GM23248 (cell line): Measurements from ENCODE around the gene FUBP1. TPM values are rescaled to one million over a fixed set of nuclear protein-coding genes. Genes with fewer than 3 reads are reported as not detected.
"Not testable (repeated sequence)": the region's sequence is repeated elsewhere in the genome, so short reads cannot be mapped to it uniquely, and the experiment has no call there.

ENCODE experiments used
- DNase-seq: peaks from one replicate; pipeline ENCODE4 v3.0.0-alpha.2; 2015
- H2AFZ ChIP-seq: fragments of 200-600 bp; sonication (generic); 2 replicates; pipeline ENCODE4 v1.6.1; 2016; ENCODE audit warnings: antibody characterized with exemption
- H3F3A ChIP-seq: fragments of 200-600 bp; sonication (generic); 2 replicates; pipeline ENCODE4 v1.6.1; 2016; ENCODE audit warnings: mild to moderate bottlenecking, antibody characterized with exemption, mixed run types; ENCODE audit not compliant: insufficient read depth
- H3K27ac ChIP-seq: fragments of 200-600 bp; sonication (generic); 2 replicates; pipeline ENCODE4 v1.5.1; 2016; ENCODE audit warnings: mild to moderate bottlenecking
- H3K27me3 ChIP-seq: fragments of 200-600 bp; sonication (generic); replicated peaks from 2 replicates; pipeline ENCODE4 v1.6.1; 2016; ENCODE audit warnings: mild to moderate bottlenecking; ENCODE audit not compliant: insufficient read depth
- H3K36me3 ChIP-seq: fragments of 200-600 bp; sonication (generic); 2 replicates; pipeline ENCODE4 v1.6.1; 2016; ENCODE audit warnings: low read depth, mild to moderate bottlenecking
- H3K4me1 ChIP-seq: fragments of 200-600 bp; sonication (generic); 2 replicates; pipeline ENCODE4 v1.6.1; 2016; ENCODE audit warnings: mild to moderate bottlenecking; ENCODE audit not compliant: insufficient read depth
- H3K4me2 ChIP-seq: fragments of 200-600 bp; sonication (generic); one replicate; pipeline ENCODE4 v1.6.1; 2016; ENCODE audit warnings: mild to moderate bottlenecking; ENCODE audit not compliant: unreplicated experiment
- H3K4me3 ChIP-seq: fragments of 200-600 bp; sonication (generic); 2 replicates; pipeline ENCODE4 v1.5.1; 2016; ENCODE audit warnings: mild to moderate bottlenecking
- H3K79me2 ChIP-seq: fragments of 200-600 bp; sonication (generic); 2 replicates; pipeline ENCODE4 v1.6.1; 2016; ENCODE audit warnings: mild to moderate bottlenecking; ENCODE audit not compliant: insufficient read depth
- H3K9ac ChIP-seq: fragments of 200-600 bp; sonication (generic); 2 replicates; pipeline ENCODE4 v1.6.1; 2016; ENCODE audit warnings: mild to moderate bottlenecking
- H3K9me2 ChIP-seq: fragments of 200-600 bp; sonication (generic); 2 replicates; pipeline ENCODE4 v1.6.1; 2016; ENCODE audit warnings: mixed run types, mild to moderate bottlenecking, moderate library complexity; ENCODE audit not compliant: insufficient read depth
- H3K9me3 ChIP-seq: fragments of 200-600 bp; sonication (generic); one replicate; pipeline ENCODE4 v1.6.1; 2017; ENCODE audit warnings: low read depth
- H4K20me1 ChIP-seq: fragments of 200-600 bp; sonication (generic); 2 replicates; pipeline ENCODE4 v1.6.0; 2016; ENCODE audit not compliant: insufficient read depth
- EZH2 ChIP-seq: fragments of 200-600 bp; sonication (generic); IDR thresholded peaks from 2 replicates; pipeline ENCODE4 v1.6.1; 2018; ENCODE audit warnings: antibody characterized with exemption, mild to moderate bottlenecking; ENCODE audit not compliant: insufficient read depth, poor library complexity, severe bottlenecking
- EZH2phosphoT487 ChIP-seq: fragments of 200-600 bp; sonication (generic); IDR thresholded peaks from 2 replicates; pipeline ENCODE4 v1.6.1; 2018; ENCODE audit warnings: antibody characterized with exemption, moderate library complexity, mild to moderate bottlenecking, low read depth; ENCODE audit not compliant: insufficient read depth
- WGBS, 2 experiments: methylation state at CpG; one replicate each; pipeline ENCODE4 v1.1.6; 2015 to 2017; ENCODE audit warnings: low lambda C conversion rate in 2 of 2, low coverage in 1 of 2; ENCODE audit errors: missing lambda C conversion rate in 2 of 2; 5-methylcytosine and 5-hydroxymethylcytosine counted together
- in situ Hi-C: fragments of 300-500 bp; cut with MboI; formaldehyde crosslinking; loops from 2 replicates; pipeline ENCODE4 v1.15.0; 2020
- polyA plus RNA-seq: library from polyadenylated mRNA; unstranded; fragments of >200 nt; fragmentation: Nextera tagmentation; extraction: Ambion mirVana; gene quantifications from 2 replicates; pipeline ENCODE4 v1.2.1, GENCODE V29; 2016
- total RNA-seq: library from RNA; depleted of rRNA; stranded (reverse); fragments of >200 nt; shearing (Covaris generic); gene quantifications from 2 replicates; pipeline ENCODE4 v1.2.3, GENCODE V29; 2014; rRNA removed

FUBP1 gene, protein sequence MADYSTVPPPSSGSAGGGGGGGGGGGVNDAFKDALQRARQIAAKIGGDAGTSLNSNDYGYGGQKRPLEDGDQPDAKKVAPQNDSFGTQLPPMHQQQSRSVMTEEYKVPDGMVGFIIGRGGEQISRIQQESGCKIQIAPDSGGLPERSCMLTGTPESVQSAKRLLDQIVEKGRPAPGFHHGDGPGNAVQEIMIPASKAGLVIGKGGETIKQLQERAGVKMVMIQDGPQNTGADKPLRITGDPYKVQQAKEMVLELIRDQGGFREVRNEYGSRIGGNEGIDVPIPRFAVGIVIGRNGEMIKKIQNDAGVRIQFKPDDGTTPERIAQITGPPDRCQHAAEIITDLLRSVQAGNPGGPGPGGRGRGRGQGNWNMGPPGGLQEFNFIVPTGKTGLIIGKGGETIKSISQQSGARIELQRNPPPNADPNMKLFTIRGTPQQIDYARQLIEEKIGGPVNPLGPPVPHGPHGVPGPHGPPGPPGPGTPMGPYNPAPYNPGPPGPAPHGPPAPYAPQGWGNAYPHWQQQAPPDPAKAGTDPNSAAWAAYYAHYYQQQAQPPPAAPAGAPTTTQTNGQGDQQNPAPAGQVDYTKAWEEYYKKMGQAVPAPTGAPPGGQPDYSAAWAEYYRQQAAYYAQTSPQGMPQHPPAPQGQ
- total RNA-seq (59.1 and 69.9 TPM in 2 replicates), polyA plus RNA-seq (48.4 and 52.2 TPM in 2 replicates)

- Histone ChIP-seq H3K9me3 (no peaks in the 10 kb centered on the region), H3K79me2 (peaks cover 91% of the 10 kb centered on the region), H3K4me3 (peak within 1 kb of the TSS; percentile 96), H2AFZ (peak within 1 kb of the TSS; percentile 81), H3F3A (peaks cover 42% of the 10 kb centered on the region), H4K20me1 (peaks cover 21% of the 10 kb centered on the region; the same call in 1 of the 2 replicates), H3K27me3 (no peaks in the 10 kb centered on the region), H3K36me3 (peaks cover 8% of the 10 kb centered on the region; the same call in 1 of the 2 replicates), H3K9me2 (no peaks in the 10 kb centered on the region), H3K4me1 (peaks cover 42% of the 10 kb centered on the region), H3K4me2 (peak within 1 kb of the TSS; percentile 93), H3K9ac (peak within 1 kb of the TSS; percentile 99), H3K27ac (peak within 1 kb of the TSS; percentile 98)
- TF ChIP-seq EZH2 (no peak), EZH2phosphoT487 (no peak)
- peak; percentile 100 for DNase-seq
- in situ Hi-C loops, result loop anchor here (10.0 kb wide), 1 partner anchor 136 kb away; no protein-coding TSS in a partner anchor
- 0% methylated on average over 55 to 57 of the region's 57 CpGs for WGBS, 2 experiments
These were observed at the start of gene FUBP1 for GRCh38 chr1:77978969-77979876. FUBP1 (minus strand) TSS chr1:77979072; CDS start chr1:77979004, 68 bp downstream.

DNA sequence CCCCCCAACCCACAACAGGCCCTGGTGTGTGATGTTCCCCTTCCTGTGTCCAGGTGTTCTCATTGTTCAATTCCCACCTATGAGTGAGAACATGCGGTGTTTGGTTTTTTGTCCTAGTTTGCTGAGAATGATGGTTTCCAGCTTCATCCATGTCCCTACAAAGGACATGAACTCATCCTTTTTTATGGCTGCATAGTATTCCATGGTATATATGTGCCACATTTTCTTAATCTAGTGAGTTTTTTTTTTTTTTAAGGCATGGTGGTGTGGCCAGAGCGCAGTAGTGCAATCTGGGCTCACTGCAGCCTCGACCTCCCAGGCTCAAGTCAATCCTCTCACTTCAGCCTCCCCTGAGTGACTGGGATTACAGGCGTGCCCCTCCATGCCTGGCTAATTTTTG, 42.3 kb upstream of the FUBP1 start:
- WGBS, 2 experiments, result 96 to 99% methylated on average over 4 of the region's 4 CpGs

DNA sequence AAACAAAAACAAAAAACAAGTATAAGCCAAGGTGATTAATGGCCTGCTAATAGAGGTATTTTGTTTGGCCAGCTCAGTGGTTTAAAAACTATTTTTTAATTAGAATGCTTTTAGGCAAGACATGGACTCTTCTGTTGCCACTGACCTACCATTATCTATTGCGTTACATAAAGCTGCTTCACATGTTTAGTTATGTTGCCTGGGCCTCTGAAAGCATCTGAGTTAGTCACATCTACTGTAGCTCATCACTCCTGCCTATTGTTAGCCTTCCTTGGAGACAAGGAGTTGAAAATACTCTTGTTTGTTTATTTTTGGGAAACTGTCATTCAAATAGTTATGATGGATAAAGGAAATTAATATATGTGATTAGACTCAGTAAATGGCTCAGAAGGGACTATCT, 40.2 kb upstream of the FUBP1 start:
- Histone ChIP-seq H4K20me1 (no peaks in the 10 kb centered on the region; the same call in 1 of the 2 replicates), H3K4me3 (no peak overlapping the region), H3K79me2 (peaks cover 45% of the 10 kb centered on the region), H3K4me2 (no peak overlapping the region), H3K9me2 (no peaks in the 10 kb centered on the region), H3K36me3 (peaks cover 57% of the 10 kb centered on the region), H3K9me3 (no peaks in the 10 kb centered on the region), H2AFZ (no peak overlapping the region), H3K4me1 (no peaks in the 10 kb centered on the region), H3K27ac (peak overlapping the region; percentile 7; the same call in 1 of the 2 replicates), H3F3A (peaks cover 58% of the 10 kb centered on the region), H3K27me3 (no peaks in the 10 kb centered on the region), H3K9ac (no peak overlapping the region)
- in situ Hi-C loops, result no loop called here
- no peak for TF ChIP-seq EZH2
- no peak for TF ChIP-seq EZH2phosphoT487
- 95 to 100% methylated on average over 1 of the region's 1 CpG for WGBS, 2 experiments
- no peak for DNase-seq

More for the DNA sequence above, 42.3 kb upstream of the FUBP1 start:
- H3K4me1 ChIP-seq, H3K4me2 ChIP-seq, H3K27me3 ChIP-seq, H3K9me2 ChIP-seq, DNase-seq, in situ Hi-C loops, H2AFZ ChIP-seq, H3K4me3 ChIP-seq, H3K9ac ChIP-seq, H3K27ac ChIP-seq, H3K9me3 ChIP-seq, H4K20me1 ChIP-seq: not testable (repeated sequence)
- H3K36me3 ChIP-seq, result peaks cover 40% of the 10 kb centered on the region
- peaks cover 24% of the 10 kb centered on the region for H3K79me2 ChIP-seq
- peaks cover 54% of the 10 kb centered on the region for H3F3A ChIP-seq

- Histone ChIP-seq H3K4me1 (peaks cover 11% of the 10 kb centered on the region), H3K36me3 (peaks cover 70% of the 10 kb centered on the region), H2AFZ (no peak overlapping the region), H3K27ac (no peak overlapping the region), H3F3A (peaks cover 61% of the 10 kb centered on the region), H4K20me1 (no peaks in the 10 kb centered on the region; the same call in 1 of the 2 replicates), H3K27me3 (no peaks in the 10 kb centered on the region), H3K9me3 (no peaks in the 10 kb centered on the region), H3K9ac (no peak overlapping the region), H3K9me2 (no peaks in the 10 kb centered on the region), H3K4me3 (no peak overlapping the region), H3K4me2 (no peak overlapping the region), H3K79me2 (peaks cover 83% of the 10 kb centered on the region)
- no peak for DNase-seq
- in situ Hi-C loops, result no loop called here
- no peak for TF ChIP-seq EZH2
- no peak for TF ChIP-seq EZH2phosphoT487
These were observed 36.3 kb upstream of the FUBP1 start for GRCh38 chr1:78015148-78015547.
